Bronchial epithelial cell (primary cell): ENCODE measurements around the gene NUCB1. TPM values are rescaled to one million over a fixed set of nuclear protein-coding genes. Genes with fewer than 3 reads are reported as not detected.
A peak's percentile ranks its signal among the peaks of the same experiment; 100 is the strongest.
"Not testable (repeated sequence)": the region's sequence is repeated elsewhere in the genome, so short reads cannot be mapped to it uniquely, and the experiment has no call there.

ENCODE experiments used
- DNase-seq: peaks from one replicate; pipeline ENCODE4 v3.0.0-alpha.2; 2010; ENCODE audit warnings: low read depth
- FAIRE-seq: peaks from 2 replicates; lab custom pipeline; 2011; peaks lifted over from hg19 to GRCh38; lab: Jason Lieb, UNC
- H3K27me3 ChIP-seq: 2 replicates; pipeline ENCODE4 v1.5.1; 2011; ENCODE audit warnings: low read length; ENCODE audit not compliant: control insufficient read depth, insufficient read depth
- H3K36me3 ChIP-seq: 2 replicates; pipeline ENCODE4 v1.5.1; 2011; ENCODE audit warnings: low read length; ENCODE audit not compliant: control insufficient read depth, insufficient read depth
- H3K4me3 ChIP-seq: 2 replicates; pipeline ENCODE4 v1.5.1; 2011; ENCODE audit warnings: mild to moderate bottlenecking, low read depth, low read length, control low read depth
- CTCF ChIP-seq: IDR thresholded peaks from 2 replicates; pipeline ENCODE4 v1.5.1; 2011; ENCODE audit warnings: mild to moderate bottlenecking, moderate library complexity, low read length, control low read depth, inconsistent platforms; ENCODE audit not compliant: insufficient read depth, severe bottlenecking
- total RNA-seq: library from RNA; depleted of rRNA; stranded (reverse); fragments of >200 nt; gene quantifications from 2 replicates; pipeline ENCODE4 v1.2.1, GENCODE V29; 2014

Gene NUCB1
- total RNA-seq, 1 donor from 2014 or later = 88.2 TPM

- Histone ChIP-seq H3K36me3 (peaks cover 23% of the 10 kb centered on the region), H3K4me3 (peak within 1 kb of the TSS; percentile 89), H3K27me3 (no peaks in the 10 kb centered on the region)
- FAIRE-seq = no peak
- peak; percentile 95 for DNase-seq
- no peak for TF ChIP-seq CTCF
Observed at GRCh38 chr19:48872182-48872883, 27.8 kb upstream of the NUCB1 start, which contains the start of gene PPP1R15A. TSS of gene PPP1R15A (plus strand) at chr19:48872421. CDS start at chr19:48873234, 813 bp downstream.

GRCh38 chr19:48872884-48873475 lies 27.1 kb upstream of the NUCB1 start:
- FAIRE-seq (no peak), DNase-seq (peak; percentile 91)
- H3K36me3 ChIP-seq = peaks cover 23% of the 10 kb centered on the region
- TF ChIP-seq CTCF = no peak
- H3K27me3 ChIP-seq = no peaks in the 10 kb centered on the region
- H3K4me3 ChIP-seq = peak overlapping the region; percentile 89

GRCh38 chr19:48873476-48874302 lies 26.4 kb upstream of the NUCB1 start:
- TF ChIP-seq CTCF = no peak
- peak overlapping the region; percentile 89 for H3K4me3 ChIP-seq
- DNase-seq (no peak), FAIRE-seq (no peak)
- peaks cover 23% of the 10 kb centered on the region for H3K36me3 ChIP-seq
- H3K27me3 ChIP-seq = no peaks in the 10 kb centered on the region

GRCh38 chr19:48874303-48875135 lies 25.6 kb upstream of the NUCB1 start:
- no peak for TF ChIP-seq CTCF
- Histone ChIP-seq H3K4me3 (peak overlapping the region; percentile 89), H3K27me3 (no peaks in the 10 kb centered on the region), H3K36me3 (peaks cover 23% of the 10 kb centered on the region)
- DNase-seq (peak; percentile 74), FAIRE-seq (no peak)

- not testable (repeated sequence) for DNase-seq, H3K27me3 ChIP-seq, FAIRE-seq
- H3K36me3 ChIP-seq = peaks cover 23% of the 10 kb centered on the region
- H3K4me3 ChIP-seq = peak overlapping the region; percentile 89
Observed at GRCh38 chr19:48876043-48876981, 23.8 kb upstream of the NUCB1 start.
